Measurements from ENCODE around the gene SLC27A3. TPM values are rescaled to one million over a fixed set of nuclear protein-coding genes. Genes with fewer than 3 reads are reported as not detected.

The SLC27A3 gene
- total RNA-seq, 1 experiment from 2014 or later, result 11.1 TPM

DNA sequence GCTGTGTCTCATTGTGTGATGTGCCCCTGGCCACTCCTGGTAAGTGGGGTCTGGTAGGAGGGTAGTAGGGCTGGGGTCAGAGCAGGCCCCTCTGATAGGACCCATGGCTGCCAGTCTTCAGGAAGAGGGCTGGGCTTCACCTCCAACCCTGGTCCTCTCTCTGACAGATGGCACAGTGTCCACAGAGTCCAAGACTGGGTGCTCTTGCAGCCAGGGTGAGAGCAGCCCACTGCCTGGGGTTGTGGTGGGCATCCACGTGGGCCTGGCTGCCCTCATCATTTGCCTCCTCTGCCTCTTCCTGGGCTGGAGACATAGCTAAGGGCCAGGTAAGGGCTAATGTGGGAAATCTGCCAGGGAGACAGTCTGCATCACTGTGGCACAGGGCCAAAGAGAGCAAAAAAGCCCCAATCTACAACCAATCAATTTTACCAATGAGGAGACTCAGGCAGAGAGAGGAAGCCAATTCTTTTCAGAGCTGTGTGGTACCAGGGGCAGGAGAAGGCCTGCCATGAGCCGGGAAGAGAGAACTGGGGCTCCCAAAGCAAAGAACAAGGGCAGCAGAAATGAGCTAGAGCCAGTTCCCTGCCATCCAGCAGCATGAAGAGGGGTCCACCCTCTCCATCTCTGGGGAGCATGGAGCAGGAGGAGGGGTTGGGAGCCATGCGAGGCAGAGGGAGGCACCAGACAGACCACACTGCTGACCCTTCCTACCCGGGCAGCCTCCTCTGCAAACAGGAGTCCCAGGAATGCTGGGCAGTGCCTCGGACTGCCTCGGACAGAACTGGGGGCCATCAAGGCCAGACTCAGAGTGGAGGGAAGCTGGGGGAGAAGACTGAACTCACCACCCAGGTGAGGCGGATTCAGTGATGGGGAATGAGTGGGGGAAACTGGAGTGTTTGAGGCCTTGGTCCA, 26.8 kb downstream of the SLC27A3 start:
- Mint-ChIP-seq H3K4me3 (ENCODE audit: unreplicated experiment) (no peak overlapping the region), H3K4me1 (ENCODE audit: insufficient read depth, unreplicated experiment) (peaks cover 31% of the 10 kb centered on the region), H3K27ac (ENCODE audit: low read depth, unreplicated experiment) (no peak overlapping the region), H3K9me3 (ENCODE audit: unreplicated experiment) (no peaks in the 10 kb centered on the region), H3K36me3 (ENCODE audit: insufficient read depth, unreplicated experiment) (peaks cover 23% of the 10 kb centered on the region), H3K27me3 (ENCODE audit: insufficient read depth, unreplicated experiment) (no peaks in the 10 kb centered on the region)
- TF ChIP-seq, protein P1, sequence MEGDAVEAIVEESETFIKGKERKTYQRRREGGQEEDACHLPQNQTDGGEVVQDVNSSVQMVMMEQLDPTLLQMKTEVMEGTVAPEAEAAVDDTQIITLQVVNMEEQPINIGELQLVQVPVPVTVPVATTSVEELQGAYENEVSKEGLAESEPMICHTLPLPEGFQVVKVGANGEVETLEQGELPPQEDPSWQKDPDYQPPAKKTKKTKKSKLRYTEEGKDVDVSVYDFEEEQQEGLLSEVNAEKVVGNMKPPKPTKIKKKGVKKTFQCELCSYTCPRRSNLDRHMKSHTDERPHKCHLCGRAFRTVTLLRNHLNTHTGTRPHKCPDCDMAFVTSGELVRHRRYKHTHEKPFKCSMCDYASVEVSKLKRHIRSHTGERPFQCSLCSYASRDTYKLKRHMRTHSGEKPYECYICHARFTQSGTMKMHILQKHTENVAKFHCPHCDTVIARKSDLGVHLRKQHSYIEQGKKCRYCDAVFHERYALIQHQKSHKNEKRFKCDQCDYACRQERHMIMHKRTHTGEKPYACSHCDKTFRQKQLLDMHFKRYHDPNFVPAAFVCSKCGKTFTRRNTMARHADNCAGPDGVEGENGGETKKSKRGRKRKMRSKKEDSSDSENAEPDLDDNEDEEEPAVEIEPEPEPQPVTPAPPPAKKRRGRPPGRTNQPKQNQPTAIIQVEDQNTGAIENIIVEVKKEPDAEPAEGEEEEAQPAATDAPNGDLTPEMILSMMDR (IDR thresholded peaks at IDR 0.05; ENCODE audit: unreplicated experiment), result no peak
- intact Hi-C loops (cut with micrococcal nuclease), result no loop called here
- ChIA-PET POLR2A (interaction anchor here (0.7 to 2.1 kb wide), 7 partner anchors 120 to 188 kb away, joined by 3 to 6 read pairs (median 5); partner anchors contain the start of genes CREB3L4, DENND4B, JTB and RAB13), CTCF (interaction anchor here (0.5 to 3.4 kb wide), 15 partner anchors 9 to 296 kb away, joined by 3 to 22 read pairs (median 3); partner anchors contain the start of genes CREB3L4, DENND4B and RAB13)
- no TSS peak for BruUV-seq (replicated peaks)
- DNase-seq (ENCODE audit: unreplicated experiment), result no peak

DNA sequence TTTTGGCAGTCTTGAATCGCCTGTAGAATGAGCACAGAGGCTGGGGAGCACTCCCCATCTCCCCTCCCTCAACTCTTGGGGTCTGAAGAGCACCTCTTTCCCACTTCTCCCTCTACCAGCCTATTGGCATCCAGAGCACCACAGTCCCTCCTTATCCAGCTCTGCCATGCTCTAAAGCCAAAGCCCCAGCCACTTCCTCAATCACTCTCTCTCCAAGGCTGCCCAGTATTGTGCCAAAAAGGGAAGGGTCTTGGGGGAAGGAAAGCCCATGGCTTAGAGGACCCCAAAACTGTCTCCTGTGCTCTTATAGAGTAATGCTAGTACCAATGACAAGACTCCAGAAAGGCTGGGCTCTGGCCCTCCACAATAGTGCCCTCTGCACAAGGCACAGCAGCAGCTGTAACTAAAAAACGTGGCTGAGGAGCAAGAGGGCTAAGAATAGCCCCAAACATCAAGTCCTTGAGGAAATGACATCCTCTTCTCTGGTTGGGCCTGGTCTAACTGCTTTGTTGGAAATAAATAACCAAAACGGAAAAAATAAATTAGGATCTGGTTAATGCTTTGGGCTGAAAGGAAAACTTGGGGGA, 28.4 kb downstream of the SLC27A3 start:
- intact Hi-C loops (cut with micrococcal nuclease), result no loop called here
- no peak for DNase-seq (ENCODE audit: unreplicated experiment)
- no peak overlapping the region for H3K4me3 Mint-ChIP-seq (ENCODE audit: unreplicated experiment)
- no peaks in the 10 kb centered on the region for H3K27me3 Mint-ChIP-seq (ENCODE audit: insufficient read depth, unreplicated experiment)
- CTCF ChIA-PET, result interaction anchor here (0.6 to 3.4 kb wide), 3 partner anchors 118 to 451 kb away, joined by 3 to 22 read pairs (median 9); partner anchors contain the start of gene RAB13
- POLR2A ChIA-PET, result interaction anchor here (0.5 to 1.6 kb wide), 9 partner anchors 11 to 183 kb away, joined by 3 to 6 read pairs (median 3); partner anchors contain the start of genes CREB3L4, CRTC2, DENND4B and JTB
- H3K36me3 Mint-ChIP-seq (ENCODE audit: insufficient read depth, unreplicated experiment), result peaks cover 27% of the 10 kb centered on the region
- H3K27ac Mint-ChIP-seq (ENCODE audit: low read depth, unreplicated experiment), result peak overlapping the region; percentile 99
- H3K9me3 Mint-ChIP-seq (ENCODE audit: unreplicated experiment), result no peaks in the 10 kb centered on the region
- TF ChIP-seq, protein P1 (IDR thresholded peaks at IDR 0.05; ENCODE audit: unreplicated experiment), result no peak
- H3K4me1 Mint-ChIP-seq (ENCODE audit: insufficient read depth, unreplicated experiment), result peaks cover 32% of the 10 kb centered on the region
- BruUV-seq (replicated peaks), result no TSS peak

DNA sequence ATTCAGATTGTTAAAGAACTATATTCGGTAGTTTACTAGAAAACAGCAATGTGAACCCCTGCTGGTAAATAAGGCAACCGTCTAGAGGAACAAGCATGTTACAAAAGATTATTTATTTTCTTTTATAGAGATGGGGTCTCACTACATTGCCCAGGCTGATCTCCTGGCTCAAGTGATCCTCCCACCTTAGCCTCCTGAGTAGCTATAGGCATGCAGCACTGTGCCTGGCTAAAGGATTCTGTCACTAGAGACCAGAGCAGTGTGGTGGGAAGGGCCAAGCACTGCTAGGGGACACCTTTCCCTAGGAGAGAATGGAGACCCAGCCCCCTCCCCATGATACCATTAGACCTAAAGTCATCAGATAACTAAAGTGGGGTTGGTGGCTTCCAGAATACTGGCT, 28.9 kb downstream of the SLC27A3 start:
- Mint-ChIP-seq H3K9me3 (ENCODE audit: unreplicated experiment) (no peaks in the 10 kb centered on the region), H3K4me3 (ENCODE audit: unreplicated experiment) (no peak overlapping the region), H3K36me3 (ENCODE audit: insufficient read depth, unreplicated experiment) (peaks cover 32% of the 10 kb centered on the region), H3K27me3 (ENCODE audit: insufficient read depth, unreplicated experiment) (no peaks in the 10 kb centered on the region), H3K27ac (ENCODE audit: low read depth, unreplicated experiment) (peak overlapping the region; percentile 99), H3K4me1 (ENCODE audit: insufficient read depth, unreplicated experiment) (peaks cover 32% of the 10 kb centered on the region)
- CTCF ChIA-PET, result interaction anchor here (0.6 kb wide), 2 partner anchors 107 to 452 kb away, joined by 3 read pairs; no protein-coding TSS in a partner anchor
- POLR2A ChIA-PET, result interaction anchor here (0.5 to 4.9 kb wide), 9 partner anchors 12 to 187 kb away, joined by 3 to 24 read pairs (median 4); partner anchors contain the start of genes CRTC2, GATAD2B, JTB and RPS27
- no peak for DNase-seq (ENCODE audit: unreplicated experiment)
- intact Hi-C loops (cut with micrococcal nuclease), result no loop called here
- TF ChIP-seq, protein P1 (IDR thresholded peaks at IDR 0.05; ENCODE audit: unreplicated experiment), result no peak
- no TSS peak for BruUV-seq (replicated peaks)
